ENCODE data around the gene AVEN.

GRCh38 chr15:33852570-33852969 is 186.4 kb downstream of the AVEN start:
- TF ChIP-seq, protein P1, sequence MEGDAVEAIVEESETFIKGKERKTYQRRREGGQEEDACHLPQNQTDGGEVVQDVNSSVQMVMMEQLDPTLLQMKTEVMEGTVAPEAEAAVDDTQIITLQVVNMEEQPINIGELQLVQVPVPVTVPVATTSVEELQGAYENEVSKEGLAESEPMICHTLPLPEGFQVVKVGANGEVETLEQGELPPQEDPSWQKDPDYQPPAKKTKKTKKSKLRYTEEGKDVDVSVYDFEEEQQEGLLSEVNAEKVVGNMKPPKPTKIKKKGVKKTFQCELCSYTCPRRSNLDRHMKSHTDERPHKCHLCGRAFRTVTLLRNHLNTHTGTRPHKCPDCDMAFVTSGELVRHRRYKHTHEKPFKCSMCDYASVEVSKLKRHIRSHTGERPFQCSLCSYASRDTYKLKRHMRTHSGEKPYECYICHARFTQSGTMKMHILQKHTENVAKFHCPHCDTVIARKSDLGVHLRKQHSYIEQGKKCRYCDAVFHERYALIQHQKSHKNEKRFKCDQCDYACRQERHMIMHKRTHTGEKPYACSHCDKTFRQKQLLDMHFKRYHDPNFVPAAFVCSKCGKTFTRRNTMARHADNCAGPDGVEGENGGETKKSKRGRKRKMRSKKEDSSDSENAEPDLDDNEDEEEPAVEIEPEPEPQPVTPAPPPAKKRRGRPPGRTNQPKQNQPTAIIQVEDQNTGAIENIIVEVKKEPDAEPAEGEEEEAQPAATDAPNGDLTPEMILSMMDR (conservative IDR thresholded peaks at IDR 0.05; ENCODE audit: low read length), result no peak
- no peak for TF ChIP-seq EZH2phosphoT487 (IDR thresholded peaks at IDR 0.05; ENCODE audit: borderline replicate concordance)
